RWPE2 (cell line): Measurements from ENCODE around the gene ALDH3A1.

Experiments used
- ATAC-seq: fragments of 200-7000 bp; cut with Tn5 transposase; 3 replicates; pipeline ENCODE4 v1.9.1; 2021; ENCODE audit warnings: low read depth
- DNase-seq: peaks from one replicate; pipeline ENCODE4 v3.0.0-alpha.2; 2020; ENCODE audit warnings: low spot score
- H3K27ac ChIP-seq: fragments of 450-650 bp; 2 replicates; pipeline ENCODE4 v1.5.1; 2017; ENCODE audit warnings: mild to moderate bottlenecking; ENCODE audit not compliant: poor library complexity, severe bottlenecking
- H3K27me3 ChIP-seq: fragments of 250-450 bp; sonication (Bioruptor Pico); 2 replicates; pipeline ENCODE4 v1.5.1; 2021; ENCODE audit warnings: mild to moderate bottlenecking, moderate library complexity; ENCODE audit not compliant: insufficient read depth, poor library complexity, severe bottlenecking
- H3K36me3 ChIP-seq: fragments of 250-450 bp; sonication (Bioruptor Pico); 2 replicates; pipeline ENCODE4 v1.5.1; 2020; ENCODE audit warnings: low read depth, mild to moderate bottlenecking, moderate library complexity
- H3K4me1 ChIP-seq: fragments of 250-450 bp; sonication (Bioruptor Pico); 2 replicates; pipeline ENCODE4 v1.5.1; 2021; ENCODE audit warnings: mild to moderate bottlenecking, moderate library complexity; ENCODE audit not compliant: insufficient read depth, poor library complexity, severe bottlenecking
- H3K4me3 ChIP-seq: fragments of 250-450 bp; sonication (Bioruptor Pico); 2 replicates; pipeline ENCODE4 v1.5.1; 2021; ENCODE audit warnings: mild to moderate bottlenecking, moderate library complexity; ENCODE audit not compliant: severe bottlenecking
- H3K9me3 ChIP-seq: fragments of 250-450 bp; sonication (Bioruptor Pico); 2 replicates; pipeline ENCODE4 v1.5.1; 2021; ENCODE audit warnings: mild to moderate bottlenecking, moderate library complexity; ENCODE audit not compliant: severe bottlenecking
- TF ChIP-seq, protein P1 (sequence below): fragments of 450-650 bp; IDR thresholded peaks from one replicate; pipeline ENCODE4 v1.5.1; 2017; ENCODE audit warnings: mild to moderate bottlenecking, moderate library complexity; ENCODE audit not compliant: poor library complexity, severe bottlenecking

Gene ALDH3A1

DNA sequence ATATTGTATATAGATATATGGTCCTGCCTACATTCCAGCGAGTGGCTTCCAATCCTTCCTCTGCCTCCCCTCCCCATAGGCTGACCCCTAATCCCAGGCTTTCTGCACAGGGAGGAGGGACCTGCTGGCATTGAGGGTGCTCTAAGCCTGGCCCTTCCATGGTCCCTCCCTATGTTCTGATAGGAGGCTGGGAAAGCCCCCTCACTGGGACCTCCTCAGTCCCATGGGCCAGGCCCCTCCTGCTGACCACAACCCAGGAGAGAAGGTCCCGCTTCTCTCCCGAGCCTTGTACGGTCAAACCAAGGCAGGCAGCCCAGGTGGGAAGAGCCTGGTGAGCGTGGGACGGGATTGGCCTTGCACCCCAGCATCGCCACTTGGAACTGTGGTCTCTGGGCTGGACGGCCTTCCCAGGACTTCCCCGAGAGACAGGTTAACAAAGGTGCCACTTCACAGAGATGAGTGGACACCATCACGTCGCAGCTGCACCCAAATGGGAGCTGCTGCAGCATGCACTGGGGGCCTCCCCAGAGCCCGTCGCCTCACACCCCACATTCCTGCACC is 859 bp downstream of the ALDH3A1 start:
- no peak for DNase-seq
- Histone ChIP-seq H3K36me3 (no peaks in the 10 kb centered on the region), H3K27me3 (no peaks in the 10 kb centered on the region), H3K4me3 (no peak overlapping the region), H3K4me1 (peaks cover 31% of the 10 kb centered on the region), H3K9me3 (no peaks in the 10 kb centered on the region), H3K27ac (peak overlapping the region; percentile 53)
- TF ChIP-seq, protein P1, sequence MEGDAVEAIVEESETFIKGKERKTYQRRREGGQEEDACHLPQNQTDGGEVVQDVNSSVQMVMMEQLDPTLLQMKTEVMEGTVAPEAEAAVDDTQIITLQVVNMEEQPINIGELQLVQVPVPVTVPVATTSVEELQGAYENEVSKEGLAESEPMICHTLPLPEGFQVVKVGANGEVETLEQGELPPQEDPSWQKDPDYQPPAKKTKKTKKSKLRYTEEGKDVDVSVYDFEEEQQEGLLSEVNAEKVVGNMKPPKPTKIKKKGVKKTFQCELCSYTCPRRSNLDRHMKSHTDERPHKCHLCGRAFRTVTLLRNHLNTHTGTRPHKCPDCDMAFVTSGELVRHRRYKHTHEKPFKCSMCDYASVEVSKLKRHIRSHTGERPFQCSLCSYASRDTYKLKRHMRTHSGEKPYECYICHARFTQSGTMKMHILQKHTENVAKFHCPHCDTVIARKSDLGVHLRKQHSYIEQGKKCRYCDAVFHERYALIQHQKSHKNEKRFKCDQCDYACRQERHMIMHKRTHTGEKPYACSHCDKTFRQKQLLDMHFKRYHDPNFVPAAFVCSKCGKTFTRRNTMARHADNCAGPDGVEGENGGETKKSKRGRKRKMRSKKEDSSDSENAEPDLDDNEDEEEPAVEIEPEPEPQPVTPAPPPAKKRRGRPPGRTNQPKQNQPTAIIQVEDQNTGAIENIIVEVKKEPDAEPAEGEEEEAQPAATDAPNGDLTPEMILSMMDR = no peak
- ATAC-seq = no peak

DNA sequence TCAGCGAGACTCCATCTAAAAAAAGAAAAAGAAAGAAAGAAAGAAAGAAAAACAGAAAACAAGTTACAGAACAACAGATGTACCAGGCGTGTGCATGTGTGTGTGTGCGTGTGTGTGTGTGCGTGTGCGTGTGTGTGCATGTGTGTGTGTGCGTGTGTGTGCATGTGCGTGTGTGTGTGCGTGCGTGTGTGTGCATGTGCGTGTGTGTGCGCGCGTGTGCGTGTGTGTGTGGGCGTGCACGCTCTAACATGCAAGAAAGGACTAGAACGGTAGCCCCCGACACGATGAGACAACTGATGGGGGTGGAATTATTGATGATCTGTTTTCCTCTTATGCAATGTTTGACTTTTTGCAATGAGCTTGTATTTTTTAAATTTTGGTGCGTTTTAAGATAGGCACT is 1.6 kb downstream of the ALDH3A1 start:
- TF ChIP-seq, protein P1 = no peak
- Histone ChIP-seq H3K4me3 (no peak overlapping the region), H3K27me3 (no peaks in the 10 kb centered on the region), H3K9me3 (no peaks in the 10 kb centered on the region), H3K36me3 (no peaks in the 10 kb centered on the region), H3K27ac (peak overlapping the region; percentile 23), H3K4me1 (peaks cover 25% of the 10 kb centered on the region)
- no peak for DNase-seq
- no peak for ATAC-seq

DNA sequence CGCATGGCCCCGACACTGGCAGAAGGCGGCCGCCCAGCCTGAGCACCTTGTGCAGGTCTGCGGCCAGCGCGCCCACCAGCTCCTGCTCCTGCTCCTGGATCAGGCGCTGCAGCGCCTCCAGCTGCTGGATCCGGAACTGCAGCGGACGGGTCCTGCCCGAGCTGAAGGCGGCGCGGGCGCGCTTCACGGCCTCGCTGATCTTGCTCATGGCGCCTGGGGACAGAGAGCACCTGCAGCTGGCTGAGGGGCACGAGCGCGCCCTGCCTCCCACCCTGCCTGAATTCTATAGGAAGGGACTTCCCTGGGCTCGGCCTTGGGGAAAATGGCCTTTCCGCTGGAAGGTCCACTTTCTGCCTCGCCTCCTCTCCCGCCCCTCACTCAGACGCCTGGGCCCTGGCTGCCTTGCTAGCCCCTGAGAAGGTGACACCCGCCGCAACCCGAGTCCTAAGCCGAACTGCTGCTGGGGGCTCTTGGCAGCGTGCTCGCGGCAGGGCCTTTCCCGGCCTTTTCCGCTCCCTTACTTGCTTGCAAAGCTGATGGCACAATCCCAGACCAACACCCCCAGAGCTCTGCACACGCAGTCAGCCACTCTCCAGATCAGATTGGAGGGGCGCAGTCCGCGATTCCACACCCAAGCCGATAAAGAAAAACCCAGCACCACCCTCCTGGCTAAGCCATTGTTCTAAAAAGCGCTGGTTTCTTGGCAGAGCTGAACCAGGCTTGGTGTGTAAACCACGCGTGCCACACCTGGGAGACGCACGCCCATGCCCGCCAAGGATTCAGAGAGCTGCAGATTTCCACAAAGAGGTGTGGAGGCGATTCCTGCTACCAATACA is 3.0 kb downstream of the ALDH3A1 start:
- Histone ChIP-seq H3K4me1 (peaks cover 22% of the 10 kb centered on the region), H3K9me3 (no peaks in the 10 kb centered on the region), H3K27me3 (no peaks in the 10 kb centered on the region), H3K4me3 (no peak overlapping the region), H3K27ac (peak overlapping the region; percentile 23), H3K36me3 (no peaks in the 10 kb centered on the region)
- no peak for DNase-seq
- TF ChIP-seq, protein P1 = peak; percentile 64
- ATAC-seq = no peak

DNA sequence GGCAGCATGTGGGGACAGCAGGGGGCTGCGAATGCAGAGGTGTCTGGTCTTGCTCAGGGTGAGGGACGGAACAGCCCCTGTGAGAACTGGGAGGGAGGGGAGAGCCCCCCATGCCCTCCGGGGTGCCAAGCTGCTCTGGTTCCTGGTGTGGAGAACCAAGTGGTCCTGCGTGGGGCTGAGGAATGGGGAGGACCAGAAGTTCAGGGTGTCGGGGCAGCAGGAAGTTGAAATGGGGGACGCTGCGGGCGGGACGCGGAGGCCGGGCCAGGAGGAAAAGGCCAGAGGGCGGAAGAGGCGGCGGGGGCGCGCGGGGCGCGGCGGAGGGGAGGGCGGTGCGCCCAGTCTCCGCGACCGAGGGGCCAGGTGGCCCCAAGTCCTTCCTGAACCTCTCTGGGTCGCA is 3.6 kb downstream of the ALDH3A1 start:
- Histone ChIP-seq H3K4me3 (no peak overlapping the region), H3K9me3 (no peaks in the 10 kb centered on the region), H3K4me1 (peaks cover 22% of the 10 kb centered on the region), H3K27me3 (no peaks in the 10 kb centered on the region), H3K36me3 (no peaks in the 10 kb centered on the region), H3K27ac (no peak overlapping the region)
- DNase-seq = no peak
- ATAC-seq = no peak
- TF ChIP-seq, protein P1 = no peak
